HEK293T (cell line): ENCODE results near the gene QSOX1.

Source experiments
- BHLHE40 ChIP-seq: fragments of 450-650 bp; IDR thresholded peaks from 2 replicates; pipeline ENCODE4 v1.6.1; 2016; ENCODE audit warnings: mild to moderate bottlenecking, moderate library complexity, borderline replicate concordance
- ELF4 ChIP-seq: fragments of 450-650 bp; IDR thresholded peaks from 2 replicates; pipeline ENCODE4 v1.6.1; 2017; ENCODE audit warnings: antibody characterized with exemption
- FOXK2 ChIP-seq: fragments of 450-650 bp; IDR thresholded peaks from 2 replicates; pipeline ENCODE4 v1.6.1; 2016; ENCODE audit warnings: mild to moderate bottlenecking
- FOXM1 ChIP-seq: fragments of 450-650 bp; IDR thresholded peaks from 2 replicates; pipeline ENCODE4 v1.6.1; 2017; ENCODE audit warnings: mild to moderate bottlenecking, borderline replicate concordance
- HDGF ChIP-seq: fragments of 450-650 bp; IDR thresholded peaks from 2 replicates; pipeline ENCODE4 v1.6.1; 2017; ENCODE audit warnings: antibody characterized with exemption, borderline replicate concordance
- SP1 ChIP-seq: fragments of 450-650 bp; IDR thresholded peaks from 2 replicates; pipeline ENCODE4 v1.6.1; 2017
- TF ChIP-seq, protein P1 (sequence below): fragments of 450-650 bp; IDR thresholded peaks from 2 replicates; pipeline ENCODE4 v1.6.1; 2016

DNA sequence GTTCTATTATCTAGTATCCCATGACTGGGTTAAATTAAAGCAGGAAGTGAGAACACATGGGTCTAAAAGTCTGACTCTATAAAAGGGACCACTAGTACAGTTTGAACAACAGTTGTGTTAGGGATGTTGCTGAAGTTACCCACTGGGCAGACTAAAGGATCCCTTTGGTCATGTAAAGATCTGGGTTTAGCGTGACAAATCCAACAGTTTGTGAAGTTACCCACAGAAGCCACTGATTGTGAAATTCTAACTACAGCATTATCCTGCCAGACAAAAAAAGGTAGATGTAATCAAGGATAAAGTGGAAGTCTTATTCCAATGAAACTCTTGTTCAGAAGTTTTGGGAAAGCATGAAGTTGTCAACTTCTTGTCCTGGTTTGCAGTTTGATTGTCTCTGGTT lies 5.7 kb downstream of the QSOX1 start:
- TF ChIP-seq FOXK2 (no peak), FOXM1 (no peak), BHLHE40 (no peak), SP1 (no peak), ELF4 (no peak), HDGF (no peak)
- TF ChIP-seq, protein P1, sequence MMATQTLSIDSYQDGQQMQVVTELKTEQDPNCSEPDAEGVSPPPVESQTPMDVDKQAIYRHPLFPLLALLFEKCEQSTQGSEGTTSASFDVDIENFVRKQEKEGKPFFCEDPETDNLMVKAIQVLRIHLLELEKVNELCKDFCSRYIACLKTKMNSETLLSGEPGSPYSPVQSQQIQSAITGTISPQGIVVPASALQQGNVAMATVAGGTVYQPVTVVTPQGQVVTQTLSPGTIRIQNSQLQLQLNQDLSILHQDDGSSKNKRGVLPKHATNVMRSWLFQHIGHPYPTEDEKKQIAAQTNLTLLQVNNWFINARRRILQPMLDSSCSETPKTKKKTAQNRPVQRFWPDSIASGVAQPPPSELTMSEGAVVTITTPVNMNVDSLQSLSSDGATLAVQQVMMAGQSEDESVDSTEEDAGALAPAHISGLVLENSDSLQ = no peak
